HG03196 (cell line): Measurements from ENCODE around the gene GALNT16.
"Not testable (repeated sequence)": the region's sequence is repeated elsewhere in the genome, so short reads cannot be mapped to it uniquely, and the experiment has no call there.

Source experiments
- ATAC-seq: cut with Tn5 transposase; IDR thresholded peaks from one replicate; pipeline ENCODE4 v1.9.1; 2021; ENCODE audit not compliant: unreplicated experiment

The GALNT16 gene

DNA sequence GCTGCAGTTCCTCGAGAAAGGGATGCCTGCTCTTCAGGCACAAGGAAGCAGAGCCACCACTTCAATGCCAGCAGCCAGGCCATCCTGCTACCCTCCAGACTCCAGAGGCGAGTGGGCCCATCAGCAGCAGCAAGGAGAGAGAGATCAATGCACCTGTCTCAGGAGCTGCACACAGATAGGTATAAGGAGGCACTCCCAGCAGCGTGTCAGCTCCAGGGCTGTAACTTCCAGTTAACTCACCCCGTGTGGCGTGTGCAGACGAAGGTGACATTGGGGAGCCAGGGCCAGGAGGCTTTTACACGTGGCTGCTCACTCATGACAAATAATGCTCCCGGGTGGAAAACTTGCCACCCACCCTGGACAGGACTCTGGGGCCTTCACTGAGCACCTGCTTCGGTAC is 24.2 kb downstream of the GALNT16 start:
- no peak for ATAC-seq

DNA sequence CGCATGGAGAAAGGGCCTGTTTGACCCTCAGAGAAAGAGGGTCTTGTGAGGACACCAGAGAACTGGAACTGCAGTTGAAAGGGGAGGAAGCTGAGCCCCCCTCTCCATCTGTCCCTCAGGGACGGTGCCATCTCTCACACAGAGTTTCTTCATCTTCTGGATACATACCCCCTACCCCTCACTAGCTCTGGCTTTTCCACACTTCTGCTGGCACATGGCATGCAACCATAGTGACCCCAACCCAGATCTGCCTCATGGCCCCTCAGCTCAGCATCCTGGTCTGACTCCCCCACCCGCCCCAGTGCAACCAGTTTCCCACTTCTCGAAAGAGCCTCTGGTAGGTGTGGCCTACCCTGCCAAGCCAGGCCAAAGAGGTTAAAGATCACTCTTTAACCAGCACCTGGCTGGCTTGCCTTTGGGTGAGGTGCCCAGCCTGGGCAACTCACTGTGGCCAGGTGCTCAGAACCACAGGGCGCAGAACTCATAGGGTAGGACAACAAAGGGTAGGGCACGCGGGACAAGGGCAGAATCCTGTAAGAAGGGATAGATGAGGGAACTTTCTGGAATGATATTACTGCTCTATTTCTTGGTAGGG is 25.8 kb downstream of the GALNT16 start:
- no peak for ATAC-seq

DNA sequence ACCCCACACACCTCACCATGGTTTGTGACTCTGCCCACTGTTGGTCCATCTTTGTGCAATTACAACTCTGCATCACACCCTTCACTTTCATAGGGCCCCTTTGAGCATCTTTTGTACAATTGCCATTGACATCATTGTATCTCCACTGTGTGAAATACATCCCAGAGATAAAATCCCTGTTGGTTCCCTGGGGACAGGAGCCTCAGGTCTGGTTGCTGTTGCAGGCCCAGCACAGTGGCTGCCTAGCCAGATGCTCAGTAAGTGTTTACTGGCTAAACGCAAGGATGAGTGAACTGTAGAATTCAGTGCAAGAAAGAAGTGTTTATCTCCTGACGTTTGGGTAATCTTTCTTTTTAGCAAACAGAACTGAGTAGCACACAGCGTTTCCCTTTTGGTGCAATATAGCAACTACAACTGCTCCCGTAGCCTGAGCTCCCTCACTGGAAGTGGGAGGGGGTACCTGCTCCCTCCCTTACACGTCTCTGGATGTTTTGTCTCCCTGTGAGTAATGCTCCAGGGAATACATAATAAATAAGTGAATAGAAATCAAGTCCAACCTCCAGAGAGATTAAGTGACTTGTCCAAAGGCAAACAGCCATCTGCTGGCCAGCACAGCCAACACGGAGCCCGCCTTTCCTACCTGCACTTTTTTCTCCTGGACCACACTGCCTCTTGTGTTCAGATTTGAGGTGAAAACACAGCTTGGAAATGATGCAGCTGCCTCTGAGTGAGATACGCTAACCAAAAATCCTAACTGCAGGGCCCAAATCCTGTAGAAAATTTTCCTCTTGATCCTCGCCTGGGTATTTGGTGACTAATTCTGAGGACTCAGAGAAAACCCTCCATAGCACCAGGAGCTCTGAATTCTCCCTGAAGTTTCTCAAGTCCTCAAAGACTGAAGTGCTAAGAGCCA is 27.4 kb downstream of the GALNT16 start:
- ATAC-seq = no peak

DNA sequence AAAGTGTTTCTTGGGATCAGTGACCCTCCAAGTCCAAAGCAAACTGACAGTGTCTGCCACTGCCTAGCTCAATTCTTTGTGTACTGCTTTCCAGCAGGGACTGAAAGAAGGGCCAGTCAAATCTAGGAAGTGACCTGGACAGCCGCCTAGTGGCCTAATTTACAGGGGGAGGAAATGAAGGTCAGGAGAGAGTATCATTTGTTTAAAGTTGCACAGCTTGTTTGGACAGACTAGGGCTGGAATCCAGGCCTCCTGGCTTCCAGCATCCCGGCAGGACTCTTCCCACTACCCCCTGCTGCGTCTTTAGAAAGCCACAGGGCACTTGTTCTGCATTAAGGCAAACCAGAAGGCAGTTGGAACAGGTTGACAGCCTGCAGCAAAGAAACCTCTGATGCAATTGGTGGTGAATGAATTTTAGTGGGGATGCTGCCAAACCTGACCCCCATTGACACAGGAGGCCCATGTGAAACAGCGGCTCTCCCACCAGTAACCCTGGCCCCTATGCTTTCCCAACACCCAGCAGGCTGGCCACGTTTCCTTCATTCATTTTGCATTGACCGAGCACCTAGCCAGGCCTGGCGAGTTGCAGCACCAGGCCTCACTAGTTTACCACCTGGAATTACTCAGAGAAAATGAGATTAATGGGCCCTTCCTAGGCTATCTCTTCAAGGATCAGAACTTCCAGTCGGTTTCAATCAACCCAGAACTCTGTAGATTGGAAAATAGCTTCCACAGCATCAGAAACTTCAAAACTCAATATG is 28.2 kb downstream of the GALNT16 start:
- ATAC-seq = no peak

DNA sequence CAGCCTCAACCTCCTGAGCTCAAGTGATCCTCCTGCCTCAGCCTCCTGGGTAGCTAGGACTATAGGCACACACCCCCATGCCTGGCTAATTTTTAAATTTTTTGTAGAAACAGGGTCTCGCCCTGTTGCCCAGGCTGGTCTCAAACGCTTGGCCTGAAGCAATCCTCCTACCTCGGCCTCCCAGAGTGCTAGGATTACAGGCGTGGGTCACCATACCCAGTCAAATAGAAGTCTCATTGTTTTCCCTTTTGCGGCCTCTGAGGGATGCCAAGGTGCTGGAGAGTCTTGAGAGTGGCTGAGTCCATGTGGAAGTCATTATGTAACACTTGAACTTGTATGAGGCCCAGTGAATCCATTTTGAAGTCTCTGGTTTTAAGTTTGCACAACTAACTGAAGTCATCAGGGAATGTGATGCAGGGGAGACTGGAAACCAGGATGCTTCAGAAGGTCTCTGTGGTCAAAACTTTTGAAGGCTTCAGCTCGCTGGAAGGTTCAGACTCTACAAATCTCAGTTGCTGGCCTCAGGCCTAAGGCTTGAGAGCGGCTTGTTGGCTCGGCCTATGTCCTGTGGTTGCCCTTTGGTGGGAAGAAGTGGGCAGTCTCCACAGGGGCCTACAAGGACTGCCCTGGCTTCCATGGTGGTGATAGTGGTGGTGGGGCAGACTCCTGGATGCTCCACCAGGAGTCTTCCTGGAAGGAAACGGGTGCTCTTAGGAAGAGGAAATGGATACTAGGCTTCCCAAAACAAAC is 29.2 kb downstream of the GALNT16 start:
- ATAC-seq = no peak

DNA sequence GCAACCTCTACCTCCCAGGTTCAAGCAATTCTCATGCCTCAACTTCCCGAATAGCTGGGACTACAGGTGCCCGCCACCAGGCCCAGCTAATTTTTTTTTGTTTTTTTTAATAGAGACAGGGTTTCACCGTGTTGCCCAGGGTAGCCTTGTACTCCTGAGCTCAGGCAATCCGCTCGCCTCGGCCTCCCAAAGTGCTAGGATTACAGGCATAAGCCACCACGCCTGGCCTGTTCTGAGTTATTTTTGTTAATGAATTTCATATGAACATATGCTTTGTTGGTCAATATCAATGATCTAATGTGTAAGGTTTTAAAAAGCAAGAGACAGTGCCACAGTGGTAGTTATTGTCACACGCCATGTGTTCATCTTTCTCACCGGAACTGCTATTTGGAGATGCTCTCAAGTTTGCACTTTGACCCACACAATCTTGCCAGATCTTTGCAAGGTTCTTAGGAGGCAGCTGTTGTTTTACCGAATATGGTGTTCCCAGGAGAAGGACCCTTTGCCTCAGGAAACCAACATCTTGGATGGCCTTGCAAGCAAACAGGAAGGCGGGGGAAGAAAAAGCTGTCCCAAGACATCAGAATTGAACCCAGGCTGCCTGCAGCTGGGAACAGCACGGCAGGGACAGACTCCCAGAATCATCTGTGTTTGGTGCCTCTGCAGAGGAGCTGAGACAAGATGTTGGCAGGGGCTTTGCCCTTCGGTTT is 30.0 kb downstream of the GALNT16 start:
- ATAC-seq = no peak

DNA sequence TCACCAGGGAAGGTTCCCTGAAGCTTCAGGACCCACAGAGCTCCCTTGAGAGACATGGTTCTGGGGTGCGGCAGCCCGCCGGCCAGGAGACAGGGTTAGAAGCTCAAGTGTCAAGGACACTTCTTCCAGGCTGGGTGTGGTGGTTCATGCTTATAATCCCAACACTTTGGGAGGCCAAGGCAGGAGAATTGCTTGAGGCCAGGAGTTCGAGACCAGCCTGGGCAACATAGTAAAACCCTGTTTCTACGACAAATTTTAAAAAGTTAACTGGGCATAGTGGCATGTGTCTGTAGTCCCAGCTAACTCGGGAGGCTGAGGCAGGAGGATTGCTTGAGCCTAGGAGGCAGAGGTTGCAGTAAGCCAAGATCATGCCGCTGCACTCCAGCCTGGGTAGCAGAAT is 30.9 kb downstream of the GALNT16 start:
- ATAC-seq = not testable (repeated sequence)

DNA sequence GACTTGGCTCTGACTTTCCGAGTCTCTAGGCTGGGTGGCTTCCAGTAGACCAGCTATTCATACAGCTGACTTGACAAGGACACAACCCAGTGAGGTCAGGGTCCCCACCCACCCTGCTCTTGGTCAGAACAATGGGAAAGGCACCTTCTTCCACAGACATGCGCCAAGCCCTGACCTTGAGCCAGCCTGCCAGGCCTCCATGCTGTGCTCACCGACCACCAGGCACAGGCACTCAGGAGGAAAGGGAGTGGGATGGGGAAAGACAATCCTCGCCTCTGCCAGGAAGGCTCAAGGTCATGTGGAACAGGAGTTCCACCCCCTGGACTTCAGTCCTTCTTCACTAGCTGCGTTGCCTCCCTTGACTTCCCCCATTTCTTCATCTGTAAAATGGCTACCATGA is 31.4 kb downstream of the GALNT16 start:
- ATAC-seq = no peak

DNA sequence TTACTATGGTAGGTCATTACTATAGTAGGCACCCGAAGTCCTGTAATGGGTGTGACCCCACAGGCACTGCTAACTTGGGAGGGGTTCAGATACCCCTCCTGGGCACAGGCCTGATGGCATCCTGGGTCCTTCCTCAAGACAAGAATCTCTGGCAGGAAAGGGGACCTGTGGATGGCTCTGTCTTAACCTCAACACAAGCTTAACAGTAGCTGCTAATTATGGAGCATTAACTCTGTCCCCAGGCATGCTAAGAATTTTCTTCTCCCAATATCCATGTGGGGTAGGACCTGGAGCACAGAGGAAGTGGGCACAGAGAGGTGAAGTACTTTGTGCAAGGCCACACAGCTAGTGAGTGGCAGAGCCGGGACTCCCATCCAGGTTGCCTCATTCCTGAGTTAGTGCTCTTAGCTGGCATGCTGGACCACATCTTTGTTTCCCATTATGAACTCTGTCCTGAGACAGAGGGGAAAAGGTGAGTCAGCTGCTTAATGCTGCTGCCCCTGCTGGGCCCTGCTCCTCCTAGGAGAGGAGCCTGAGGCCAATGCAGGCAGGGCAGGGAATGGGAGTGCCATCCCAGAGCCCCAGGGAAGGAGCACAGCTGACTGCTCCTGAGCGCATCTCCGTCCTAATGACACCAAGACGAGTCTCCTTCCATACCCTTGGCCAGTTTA is 32.1 kb downstream of the GALNT16 start:
- ATAC-seq = no peak

DNA sequence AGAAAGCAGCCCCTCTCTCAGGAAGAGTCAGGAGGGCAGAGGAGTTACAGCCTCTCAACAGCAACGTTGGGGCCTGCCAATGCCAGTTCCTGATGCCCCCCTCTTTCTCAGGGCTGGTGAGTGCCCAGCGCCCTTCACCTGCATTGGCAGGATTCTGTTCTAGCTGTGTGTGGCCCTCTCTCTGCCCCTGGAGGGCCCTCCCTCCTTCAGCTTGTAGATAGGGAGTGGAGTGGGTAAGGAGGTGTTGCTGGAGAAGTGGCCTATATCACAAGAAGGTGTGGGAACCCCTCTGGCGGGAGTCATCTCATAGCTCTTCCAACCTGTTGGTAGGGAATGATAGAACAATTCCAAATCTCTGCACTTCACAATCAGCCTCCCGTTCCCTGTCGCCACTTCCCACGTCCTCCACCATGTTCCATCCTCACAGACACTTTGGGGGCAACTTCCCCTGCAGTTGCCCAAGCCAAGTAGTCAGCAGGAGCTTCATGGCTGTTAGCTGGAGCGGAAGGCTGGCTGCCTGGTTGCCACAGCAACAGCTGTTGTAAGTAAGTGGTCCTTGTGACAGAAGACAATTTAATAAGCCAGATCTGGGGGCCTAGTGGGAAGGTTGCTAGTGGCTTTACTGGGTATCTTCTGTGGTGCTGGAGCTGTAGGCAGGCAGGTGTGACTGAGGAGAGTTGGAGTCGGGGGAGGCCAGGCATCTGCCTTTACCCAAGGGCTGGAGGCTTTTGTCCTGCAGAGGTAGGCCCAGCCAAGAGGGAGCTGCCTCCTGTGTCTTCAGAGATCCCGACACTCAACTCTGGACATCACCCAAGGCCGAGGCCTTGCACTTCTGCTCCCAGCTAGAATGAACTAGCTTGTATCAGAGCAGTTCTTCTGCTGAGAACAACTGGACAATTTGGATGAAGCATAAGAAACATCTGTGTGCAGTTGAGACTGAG is 38.4 kb downstream of the GALNT16 start:
- ATAC-seq = no peak

DNA sequence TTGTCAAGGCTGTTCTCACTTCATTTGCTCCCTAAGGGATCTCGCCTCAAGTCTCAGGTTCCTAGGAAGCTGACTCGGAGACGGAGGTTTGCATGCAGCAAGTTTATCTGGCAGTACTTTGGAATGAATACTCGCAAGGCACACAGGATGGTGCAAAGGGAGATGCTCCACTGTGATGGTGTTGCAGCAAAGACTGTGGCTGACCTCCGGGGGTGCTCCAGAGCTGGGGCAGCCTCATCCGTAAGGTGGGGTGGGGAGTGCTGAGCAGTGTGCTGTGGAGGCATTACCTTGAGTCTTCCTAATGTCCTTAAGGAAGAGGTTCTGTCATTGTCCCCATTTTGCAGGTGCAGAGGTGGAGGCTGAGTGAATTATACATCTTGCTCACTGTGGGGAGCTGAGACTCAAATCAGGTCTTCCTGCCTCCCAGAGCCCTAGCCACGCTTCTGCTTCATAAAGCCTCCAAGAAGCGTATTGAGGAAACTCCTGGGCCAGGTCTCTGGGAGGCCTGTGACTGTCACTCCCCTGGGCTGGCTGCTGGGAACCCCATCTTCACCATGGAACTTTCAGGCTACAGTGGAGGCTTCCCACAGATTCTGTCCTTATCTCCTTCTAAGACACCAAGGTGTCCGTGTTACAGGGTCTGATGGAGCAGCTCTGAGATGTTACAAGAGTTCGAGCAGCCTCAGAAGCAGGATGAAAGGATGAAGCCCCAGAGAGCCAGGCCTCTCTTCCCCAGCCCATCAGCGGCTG is 39.5 kb downstream of the GALNT16 start:
- ATAC-seq = no peak

DNA sequence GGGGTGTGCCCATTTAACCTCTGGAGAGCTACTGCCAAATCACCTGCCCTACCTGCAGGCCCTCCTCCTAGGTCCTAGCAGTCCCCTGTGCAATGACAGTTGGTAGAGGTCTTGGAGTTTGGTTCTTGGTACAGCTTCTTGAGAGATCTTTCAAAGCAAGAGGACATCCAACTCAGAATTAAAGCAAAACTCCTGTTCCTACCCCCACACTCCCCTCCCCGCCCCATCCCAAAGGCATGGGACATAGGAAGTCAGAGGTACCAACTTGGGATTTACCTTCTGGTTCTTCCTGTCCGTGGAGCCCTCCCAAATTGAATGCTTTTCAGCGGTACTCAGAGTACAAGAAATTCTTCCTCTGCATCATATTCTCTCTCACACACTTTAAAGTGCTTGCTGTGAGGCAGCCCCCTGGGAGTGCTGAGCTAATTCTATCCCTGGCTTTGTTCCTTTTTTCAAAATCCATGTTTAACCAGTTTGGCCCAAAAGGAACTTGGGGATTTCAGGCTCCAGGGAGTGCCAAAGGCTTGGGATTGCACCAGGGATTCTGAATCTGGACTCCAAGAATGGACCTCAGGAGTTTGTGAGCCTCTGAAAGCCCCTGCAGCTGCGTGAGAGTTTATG is 40.8 kb downstream of the GALNT16 start:
- no peak for ATAC-seq

DNA sequence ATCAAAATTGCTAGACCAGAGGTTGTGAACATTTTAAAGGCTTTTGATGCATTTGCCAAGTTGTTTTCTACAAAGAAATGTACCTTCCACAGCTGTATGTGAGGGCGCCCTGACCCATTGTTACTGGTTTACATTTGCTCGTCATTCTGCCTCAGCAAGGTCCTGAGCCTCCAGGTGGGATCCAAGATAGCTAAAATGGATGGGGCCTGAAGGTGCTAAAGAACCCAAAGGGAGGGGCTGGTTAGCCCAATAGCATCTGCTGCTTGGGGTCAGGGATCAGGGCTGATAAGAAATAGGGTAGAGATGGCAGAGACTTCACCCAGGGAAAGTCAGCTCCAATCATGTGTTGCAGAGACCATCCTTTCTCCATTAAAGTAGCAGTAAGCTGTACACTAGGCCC is 43.1 kb downstream of the GALNT16 start:
- no peak for ATAC-seq

DNA sequence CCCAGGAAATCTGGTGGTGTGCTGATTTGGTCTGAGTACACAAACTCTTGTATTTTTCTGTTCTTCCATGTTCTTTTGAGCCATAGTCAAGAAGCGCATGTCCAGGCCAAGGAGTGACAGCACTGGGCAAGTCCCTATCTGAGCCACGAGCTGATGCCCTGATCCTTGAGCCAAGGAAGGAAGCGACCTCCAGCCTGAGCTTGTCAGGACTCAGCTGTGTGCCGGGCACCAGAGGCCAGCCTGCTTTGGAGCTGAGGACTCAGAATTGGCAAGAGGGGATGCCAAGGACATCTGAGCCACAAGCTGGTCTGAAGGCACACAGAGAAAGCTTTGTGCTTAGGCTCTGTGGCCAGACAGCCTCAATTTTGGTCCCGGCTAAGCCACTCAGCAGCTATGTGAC is 52.6 kb downstream of the GALNT16 start:
- no peak for ATAC-seq

DNA sequence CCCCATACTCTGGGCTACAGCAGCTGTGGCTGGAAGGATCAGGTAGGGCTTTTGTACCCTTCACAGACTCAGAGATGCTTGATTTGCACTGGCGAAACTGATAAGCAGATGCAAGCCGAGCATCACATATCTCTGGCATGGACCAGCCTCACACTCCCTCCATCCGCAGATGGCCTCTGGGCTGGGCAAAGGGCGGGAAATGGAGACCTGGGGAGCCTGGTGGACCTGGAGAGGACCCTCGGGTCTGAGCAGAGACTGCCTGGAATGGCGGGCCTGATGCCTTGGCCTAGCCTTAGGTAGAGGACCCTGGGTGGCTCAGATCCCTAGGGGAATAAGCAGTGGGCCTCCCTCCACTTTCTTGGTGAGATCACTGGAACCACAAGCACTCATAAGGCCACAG is 53.2 kb downstream of the GALNT16 start:
- ATAC-seq = no peak

DNA sequence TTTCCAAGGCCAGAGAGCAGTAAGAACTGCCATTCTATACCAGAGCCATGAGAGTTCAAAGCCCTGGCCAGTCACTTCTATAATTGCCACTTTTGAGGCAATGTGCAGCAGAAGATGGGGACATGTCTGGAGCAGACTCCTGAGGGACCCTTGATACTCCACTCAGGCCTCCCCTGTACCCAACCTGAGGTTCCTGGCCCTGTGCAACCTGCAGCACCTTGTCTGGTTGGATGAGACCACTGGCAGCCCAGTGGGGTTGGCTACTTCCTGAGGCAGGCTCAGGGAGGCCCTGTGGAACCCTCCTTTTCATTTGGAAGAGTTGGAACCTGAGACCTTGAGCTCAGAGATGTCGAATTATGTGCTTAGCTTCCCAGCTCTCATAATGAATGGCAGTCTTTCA is 54.4 kb downstream of the GALNT16 start:
- no peak for ATAC-seq

DNA sequence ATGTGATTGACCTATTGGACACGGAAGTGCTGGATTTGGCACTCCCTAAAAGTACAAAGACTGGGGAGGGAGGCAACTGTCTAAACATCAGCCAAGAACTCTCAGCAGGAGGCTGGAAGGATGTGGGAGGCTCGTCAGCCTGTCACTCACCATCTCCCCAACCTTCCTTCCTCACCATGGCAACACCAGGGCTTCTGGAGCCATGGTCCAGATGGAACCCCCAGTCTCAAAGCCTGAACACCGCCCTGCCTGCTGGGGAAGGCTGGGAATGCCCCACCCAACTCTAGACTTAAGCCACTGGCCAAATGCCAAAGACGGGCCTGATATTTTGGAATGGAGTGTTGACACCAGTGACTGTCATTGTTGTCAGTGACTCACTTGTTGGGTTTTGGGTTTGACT is 55.3 kb downstream of the GALNT16 start:
- ATAC-seq = no peak
